Duodenal mucosa (tissue), 2 donors: ENCODE measurements around the gene CD46.
"Not testable (repeated sequence)": the region's sequence is repeated elsewhere in the genome, so short reads cannot be mapped to it uniquely, and the experiment has no call there.

Source experiments
- H3K27ac ChIP-seq: one replicate; pipeline ENCODE4 v1.7.0; 2013; ENCODE audit warnings: low read depth, low read length
- H3K27me3 ChIP-seq, 2 donors: one replicate each; pipeline ENCODE4 v1.7.0; 2013; ENCODE audit warnings: low read length in 2 of 2, control low read depth in 1 of 2; ENCODE audit not compliant: insufficient read depth in 2 of 2, control insufficient read depth in 1 of 2
- H3K36me3 ChIP-seq, 2 donors: one replicate each; pipeline ENCODE4 v1.7.0; 2013; ENCODE audit warnings: low read length in 2 of 2, control low read depth in 1 of 2; ENCODE audit not compliant: insufficient read depth in 2 of 2, control insufficient read depth in 1 of 2
- H3K4me1 ChIP-seq, 2 donors: one replicate each; pipeline ENCODE4 v1.7.0; 2013; ENCODE audit warnings: low read length in 2 of 2, control low read depth in 1 of 2; ENCODE audit not compliant: insufficient read depth in 2 of 2, control insufficient read depth in 1 of 2
- H3K4me3 ChIP-seq, 2 donors: one replicate each; pipeline ENCODE4 v1.7.0; 2013; ENCODE audit warnings: low read length in 2 of 2, low read depth in 1 of 2
- H3K9ac ChIP-seq, 2 donors: one replicate each; pipeline ENCODE4 v1.7.0; 2013; ENCODE audit warnings: low read length in 2 of 2, low read depth in 1 of 2
- H3K9me3 ChIP-seq, 2 donors: one replicate each; pipeline ENCODE4 v1.7.0; 2013; ENCODE audit warnings: low read length in 2 of 2, control low read depth in 1 of 2; ENCODE audit not compliant: control insufficient read depth in 1 of 2

Gene CD46

DNA sequence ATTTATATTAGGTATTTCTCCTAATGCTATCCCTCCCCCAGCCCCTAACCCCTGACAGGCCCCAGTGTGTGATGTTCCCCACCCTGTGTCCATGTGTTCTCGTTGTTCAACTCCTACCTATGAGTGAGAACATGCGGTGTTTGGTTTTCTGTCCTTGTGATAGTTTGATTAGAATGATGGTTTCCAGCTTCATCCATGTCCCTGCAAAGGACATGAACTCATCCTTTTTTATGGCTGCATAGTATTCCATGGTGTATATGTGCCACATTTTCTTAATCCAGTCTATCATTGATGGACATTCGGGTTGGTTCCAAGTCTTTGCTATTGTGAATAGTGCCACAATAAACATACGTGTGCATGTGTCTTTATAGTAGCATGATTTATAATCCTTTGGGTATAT, 18.7 kb downstream of the CD46 start:
- not testable (repeated sequence) for H3K27ac ChIP-seq, H3K9ac ChIP-seq, H3K9me3 ChIP-seq, H3K27me3 ChIP-seq, H3K4me3 ChIP-seq, H3K4me1 ChIP-seq
- H3K36me3 ChIP-seq: peaks cover 5 to 40% of the 10 kb centered on the region in 2 donors

GRCh38 chr1:207776045-207776444, 24.2 kb downstream of the CD46 start:
- H3K4me1 ChIP-seq, H3K9me3 ChIP-seq, H3K4me3 ChIP-seq, H3K27me3 ChIP-seq, H3K27ac ChIP-seq, H3K9ac ChIP-seq: not testable (repeated sequence)
- H3K36me3 ChIP-seq: peaks cover 7 to 31% of the 10 kb centered on the region in 2 donors

- not testable (repeated sequence) for H3K4me1 ChIP-seq, H3K27ac ChIP-seq, H3K27me3 ChIP-seq, H3K9ac ChIP-seq, H3K9me3 ChIP-seq, H3K4me3 ChIP-seq
- H3K36me3 ChIP-seq: peaks cover 7 to 36% of the 10 kb centered on the region in 2 donors
These were observed 25.6 kb downstream of the CD46 start for GRCh38 chr1:207777412-207777811.

DNA sequence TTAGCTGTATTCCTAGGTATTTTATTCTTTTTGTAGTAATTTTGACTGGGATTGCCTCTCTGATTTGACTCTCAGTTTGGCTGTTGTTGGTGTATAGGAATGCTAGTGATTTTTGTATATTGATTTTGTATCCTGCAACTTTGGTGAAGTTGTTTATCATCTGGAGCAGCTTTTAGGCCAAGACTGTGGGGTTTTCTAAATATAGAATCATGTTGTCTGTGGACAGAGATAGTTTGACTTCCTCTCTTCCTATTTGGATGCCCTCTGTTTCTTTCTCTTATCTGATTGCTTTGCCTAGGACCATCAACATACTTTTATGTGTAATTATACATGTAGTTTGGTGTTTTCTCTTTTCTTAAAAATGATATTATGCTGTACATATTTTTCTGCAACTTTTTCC, 27.2 kb downstream of the CD46 start:
- Histone ChIP-seq H3K27ac (no peak overlapping the region), H3K4me1 (no peaks in the 10 kb centered on the region), H3K36me3 (peaks cover 14 to 39% of the 10 kb centered on the region in 2 donors), H3K9me3 (no peaks in the 10 kb centered on the region), H3K9ac (no peak overlapping the region), H3K4me3 (no peak overlapping the region), H3K27me3 (no peaks in the 10 kb centered on the region)

- H3K27ac ChIP-seq: no peak overlapping the region
- no peak overlapping the region for H3K9ac ChIP-seq
- no peaks in the 10 kb centered on the region for H3K9me3 ChIP-seq
- no peak overlapping the region for H3K4me3 ChIP-seq
- no peaks in the 10 kb centered on the region for H3K27me3 ChIP-seq
- no peaks in the 10 kb centered on the region for H3K4me1 ChIP-seq
- peaks cover 11 to 28% of the 10 kb centered on the region in 2 donors for H3K36me3 ChIP-seq
These were observed 29.5 kb downstream of the CD46 start for GRCh38 chr1:207781312-207781711.

GRCh38 chr1:207787776-207788175, 35.9 kb downstream of the CD46 start:
- Histone ChIP-seq H3K4me1 (peaks cover 0 to 19% of the 10 kb centered on the region in 2 donors), H3K27ac (no peak overlapping the region), H3K9me3 (no peaks in the 10 kb centered on the region), H3K9ac (no peak overlapping the region), H3K36me3 (peaks cover 16 to 17% of the 10 kb centered on the region in 2 donors), H3K27me3 (no peaks in the 10 kb centered on the region), H3K4me3 (no peak overlapping the region)

DNA sequence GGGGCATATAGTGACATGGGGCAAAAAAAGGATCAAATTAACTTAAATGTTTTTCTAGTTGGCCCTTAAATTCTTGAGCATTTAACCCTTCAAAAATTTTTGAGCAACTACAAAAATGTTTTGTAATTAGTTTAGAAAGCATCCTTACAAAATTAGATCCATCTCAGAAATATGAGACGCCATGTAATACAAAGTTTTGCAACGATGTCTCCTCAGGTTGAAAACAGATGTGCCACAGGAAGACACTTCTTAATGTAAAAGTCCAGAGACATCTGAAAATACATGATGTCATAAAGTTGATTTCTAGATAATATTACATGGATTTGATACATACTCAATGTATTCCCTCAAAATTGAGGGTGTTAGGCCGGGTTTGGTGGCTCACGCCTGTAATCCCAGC, 37.5 kb downstream of the CD46 start:
- H3K9me3 ChIP-seq: no peaks in the 10 kb centered on the region
- H3K4me1 ChIP-seq: peaks cover 0 to 19% of the 10 kb centered on the region in 2 donors
- H3K4me3 ChIP-seq: no peak overlapping the region
- H3K9ac ChIP-seq: no peak overlapping the region
- peaks cover 18 to 19% of the 10 kb centered on the region in 2 donors for H3K36me3 ChIP-seq
- H3K27me3 ChIP-seq: no peaks in the 10 kb centered on the region
- no peak overlapping the region for H3K27ac ChIP-seq

DNA sequence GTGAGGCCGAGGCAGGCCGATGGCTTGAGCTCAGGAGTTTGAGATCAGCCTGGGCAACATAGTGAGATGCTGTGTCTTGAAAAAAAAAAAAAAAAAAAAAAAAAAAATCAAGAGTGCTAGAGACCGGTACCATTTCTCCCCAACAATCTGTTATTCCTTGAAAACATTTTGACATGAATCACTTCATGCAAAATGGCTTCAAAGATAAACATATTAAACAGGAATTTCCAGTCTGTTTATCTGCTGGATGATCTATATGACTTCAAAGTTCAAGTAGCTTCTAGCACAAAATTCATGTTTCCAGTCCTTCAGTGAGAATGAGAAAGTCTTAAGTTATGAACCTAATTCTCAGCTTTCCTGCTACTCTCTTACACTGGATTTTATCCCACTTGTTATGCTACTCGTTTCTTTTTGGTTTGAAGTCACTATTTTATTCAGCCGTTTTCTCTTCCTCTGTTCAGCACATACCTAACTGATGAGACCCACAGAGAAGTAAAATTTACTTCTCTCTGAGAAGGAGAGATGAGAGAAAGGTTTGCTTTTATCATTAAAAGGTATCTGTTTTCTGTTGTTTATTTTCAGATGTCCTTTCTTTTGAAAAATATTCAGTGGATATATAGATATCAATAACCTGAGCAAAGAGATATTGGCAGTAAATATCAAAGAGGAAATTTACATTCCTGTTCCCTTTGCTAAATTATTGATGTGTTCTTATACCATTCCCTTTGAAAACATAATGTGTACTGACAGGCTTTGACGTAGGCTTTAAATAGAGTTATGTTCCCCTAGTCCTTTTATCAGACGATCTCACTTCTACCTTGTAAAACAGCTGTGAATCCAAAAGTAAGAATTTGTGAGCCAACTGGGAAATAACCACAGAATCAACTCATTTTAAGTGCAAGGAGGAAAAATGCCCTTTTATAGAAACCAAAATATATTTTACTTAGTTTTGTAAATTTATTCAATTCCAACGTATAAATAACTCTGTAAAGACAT, 38.2 kb downstream of the CD46 start:
- peaks cover 0 to 19% of the 10 kb centered on the region in 2 donors for H3K4me1 ChIP-seq
- H3K27me3 ChIP-seq: no peaks in the 10 kb centered on the region
- H3K9me3 ChIP-seq: no peaks in the 10 kb centered on the region
- no peak overlapping the region for H3K27ac ChIP-seq
- H3K4me3 ChIP-seq: no peak overlapping the region
- no peak overlapping the region for H3K9ac ChIP-seq
- peaks cover 22 to 23% of the 10 kb centered on the region in 2 donors for H3K36me3 ChIP-seq

DNA sequence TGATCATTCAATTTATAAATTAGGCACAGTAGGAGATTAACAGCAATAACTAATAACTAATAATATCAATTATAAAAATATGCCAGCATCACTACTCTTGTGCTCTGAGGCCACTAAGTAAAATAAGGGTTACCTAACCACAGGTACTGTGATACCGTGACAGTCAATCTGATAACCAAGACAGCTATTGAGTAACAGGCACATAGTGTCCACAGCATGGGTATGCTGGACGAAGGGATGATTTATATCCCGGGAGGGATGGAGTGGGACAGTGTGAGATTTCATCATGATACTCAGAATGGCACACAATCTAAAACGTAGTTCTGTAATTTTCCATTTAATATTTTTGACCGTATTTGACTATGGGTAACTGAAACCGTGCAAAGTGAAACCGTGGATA, 39.4 kb downstream of the CD46 start:
- no peaks in the 10 kb centered on the region for H3K9me3 ChIP-seq
- H3K27ac ChIP-seq: no peak overlapping the region
- peaks cover 19 to 23% of the 10 kb centered on the region in 2 donors for H3K36me3 ChIP-seq
- H3K4me3 ChIP-seq: no peak overlapping the region
- H3K4me1 ChIP-seq: peaks cover 0 to 25% of the 10 kb centered on the region in 2 donors
- H3K9ac ChIP-seq: no peak overlapping the region
- no peaks in the 10 kb centered on the region for H3K27me3 ChIP-seq

- Histone ChIP-seq H3K9me3 (no peaks in the 10 kb centered on the region), H3K9ac (no peak overlapping the region), H3K36me3 (peaks cover 13 to 17% of the 10 kb centered on the region in 2 donors), H3K27ac (no peak overlapping the region), H3K4me1 (peaks cover 5 to 30% of the 10 kb centered on the region in 2 donors), H3K27me3 (no peaks in the 10 kb centered on the region), H3K4me3 (no peak overlapping the region)
These were observed 41.5 kb downstream of the CD46 start for GRCh38 chr1:207793327-207793726.
